ENCODE results near the gene PCID2.
A peak's percentile ranks its signal among the peaks of the same experiment; 100 is the strongest.
"Not testable (repeated sequence)": the region's sequence is repeated elsewhere in the genome, so short reads cannot be mapped to it uniquely, and the experiment has no call there.

The PCID2 gene

GRCh38 chr13:113208421-113209335 is at the start of gene PCID2:
Gene PCID2 (minus strand): TSS chr13:113208669. CDS start chr13:113208634, 35 bp downstream.
- peak; percentile 61 to 86 for DNase-seq (ENCODE audit: extremely low read depth in 1 of 2, low read depth in 1 of 2)

GRCh38 chr13:113257908-113258307 is 49.4 kb upstream of the PCID2 start:
- DNase-seq (ENCODE audit: extremely low read depth in 1 of 2, low read depth in 1 of 2): not testable (repeated sequence)

DNA sequence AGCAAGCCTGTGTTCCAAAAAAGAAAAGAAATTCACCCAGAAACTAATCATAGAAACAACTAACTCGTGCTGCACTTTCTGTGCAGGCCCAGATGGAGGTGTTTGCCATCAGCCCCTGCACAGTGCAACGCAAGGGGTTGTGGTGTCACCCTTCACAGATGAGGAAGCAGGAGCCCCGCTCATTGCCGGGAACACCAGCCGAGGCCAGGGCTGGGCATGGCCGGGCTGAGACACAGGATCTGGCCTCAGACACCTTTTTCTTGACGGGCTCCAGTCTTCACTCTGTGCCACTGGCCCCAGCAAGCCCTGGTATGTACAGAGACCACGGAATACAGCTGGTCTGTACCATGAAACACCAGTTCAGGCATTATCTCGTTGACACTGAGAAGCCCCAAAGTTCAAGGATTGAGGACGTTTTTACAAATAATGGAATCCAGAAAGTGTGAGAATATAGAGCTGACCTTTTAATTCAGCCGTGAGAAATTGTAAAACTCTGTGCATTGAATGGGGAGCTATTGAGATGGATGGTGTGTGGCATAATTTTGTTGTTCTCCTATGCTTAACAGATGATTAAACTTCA is 44.1 kb upstream of the PCID2 start:
- no peak for DNase-seq (ENCODE audit: extremely low read depth in 1 of 2, low read depth in 1 of 2)

- DNase-seq (ENCODE audit: extremely low read depth in 1 of 2, low read depth in 1 of 2): no peak
These were observed 37.7 kb upstream of the PCID2 start for GRCh38 chr13:113245849-113246796.

GRCh38 chr13:113243847-113244246 is 35.4 kb upstream of the PCID2 start:
- no peak for DNase-seq (ENCODE audit: extremely low read depth in 1 of 2, low read depth in 1 of 2)

DNA sequence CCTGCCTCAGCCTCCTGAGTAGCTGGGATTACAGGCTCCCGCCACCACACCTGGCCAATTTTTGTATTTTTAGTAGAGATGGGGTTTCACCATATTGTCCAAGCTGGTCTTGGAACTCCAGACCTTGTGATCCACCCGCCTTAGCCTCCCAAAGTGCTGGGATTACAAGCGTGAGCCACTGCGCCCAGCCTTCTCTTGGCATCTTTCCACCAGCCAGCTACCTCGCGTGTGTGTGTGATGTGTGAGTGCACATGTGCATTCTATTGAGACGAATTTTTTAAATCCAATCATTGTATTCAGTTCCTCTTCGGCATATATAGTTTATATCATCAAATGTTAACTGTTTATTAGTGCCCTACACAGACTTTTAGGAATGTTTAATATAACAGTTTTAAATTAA is 33.2 kb upstream of the PCID2 start:
- not testable (repeated sequence) for DNase-seq (ENCODE audit: extremely low read depth in 1 of 2, low read depth in 1 of 2)

- DNase-seq (ENCODE audit: extremely low read depth in 1 of 2, low read depth in 1 of 2): no peak
These were observed 31.5 kb upstream of the PCID2 start for GRCh38 chr13:113239986-113240385.

DNA sequence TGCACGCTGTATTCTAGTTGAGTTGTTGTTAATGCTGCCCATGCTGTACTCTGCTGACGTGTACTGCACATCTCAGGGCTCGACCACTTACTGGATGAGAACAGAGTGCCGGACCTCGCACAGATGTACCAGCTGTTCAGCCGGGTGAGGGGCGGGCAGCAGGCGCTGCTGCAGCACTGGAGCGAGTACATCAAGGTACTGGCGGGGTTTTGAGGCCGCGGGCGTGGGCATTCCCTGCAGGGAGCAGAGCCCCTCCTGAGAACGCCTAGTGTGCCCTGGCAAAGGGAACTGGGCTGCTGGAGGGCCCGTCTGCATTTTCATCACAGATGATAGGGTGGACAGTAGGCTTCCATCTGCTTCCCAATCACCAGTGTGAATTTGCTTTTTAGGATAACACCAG is 30.9 kb upstream of the PCID2 start:
- DNase-seq (ENCODE audit: extremely low read depth in 1 of 2, low read depth in 1 of 2): no peak

GRCh38 chr13:113238536-113238935 is 30.1 kb upstream of the PCID2 start:
- DNase-seq (ENCODE audit: extremely low read depth in 1 of 2, low read depth in 1 of 2): no peak

GRCh38 chr13:113233101-113233500 is 24.6 kb upstream of the PCID2 start:
- no peak for DNase-seq (ENCODE audit: extremely low read depth in 1 of 2, low read depth in 1 of 2)

DNA sequence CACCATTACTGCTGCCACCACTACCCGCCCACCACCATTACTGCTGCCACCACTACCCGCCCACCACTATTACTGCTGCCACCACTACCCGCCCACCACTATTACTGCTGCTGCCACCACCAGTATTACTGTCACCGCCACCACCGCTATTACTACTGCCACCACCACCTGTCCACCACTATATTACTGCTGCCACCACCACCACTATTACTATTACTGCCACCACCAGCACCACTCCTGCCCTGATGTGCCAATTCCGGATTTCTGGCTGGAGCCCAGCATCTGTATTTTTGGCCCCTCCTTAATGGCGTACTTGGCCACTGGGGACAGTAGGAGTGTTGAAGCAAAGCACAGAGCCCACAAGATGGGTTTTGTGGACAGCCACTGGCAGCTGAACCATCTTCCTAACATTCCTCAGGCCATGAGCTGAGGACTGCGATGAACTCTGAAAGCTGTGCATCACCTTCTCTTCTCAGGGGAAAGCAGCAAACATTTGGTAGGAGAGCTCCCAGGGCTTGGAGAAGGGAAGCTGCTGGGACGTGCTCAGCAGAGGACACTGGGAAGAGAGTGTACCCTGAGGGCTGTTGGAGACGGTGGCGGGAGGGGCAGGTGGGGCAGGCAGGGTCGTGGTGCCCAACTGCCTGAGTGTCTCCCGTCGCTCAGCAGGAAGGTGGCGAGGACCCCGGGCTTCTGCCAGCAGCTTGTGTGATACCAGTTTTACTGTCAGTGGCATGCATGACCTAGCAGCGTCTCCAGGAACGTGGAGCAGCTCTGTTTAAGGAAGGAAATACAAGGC is 23.9 kb upstream of the PCID2 start:
- DNase-seq (ENCODE audit: extremely low read depth in 1 of 2, low read depth in 1 of 2): no peak

DNA sequence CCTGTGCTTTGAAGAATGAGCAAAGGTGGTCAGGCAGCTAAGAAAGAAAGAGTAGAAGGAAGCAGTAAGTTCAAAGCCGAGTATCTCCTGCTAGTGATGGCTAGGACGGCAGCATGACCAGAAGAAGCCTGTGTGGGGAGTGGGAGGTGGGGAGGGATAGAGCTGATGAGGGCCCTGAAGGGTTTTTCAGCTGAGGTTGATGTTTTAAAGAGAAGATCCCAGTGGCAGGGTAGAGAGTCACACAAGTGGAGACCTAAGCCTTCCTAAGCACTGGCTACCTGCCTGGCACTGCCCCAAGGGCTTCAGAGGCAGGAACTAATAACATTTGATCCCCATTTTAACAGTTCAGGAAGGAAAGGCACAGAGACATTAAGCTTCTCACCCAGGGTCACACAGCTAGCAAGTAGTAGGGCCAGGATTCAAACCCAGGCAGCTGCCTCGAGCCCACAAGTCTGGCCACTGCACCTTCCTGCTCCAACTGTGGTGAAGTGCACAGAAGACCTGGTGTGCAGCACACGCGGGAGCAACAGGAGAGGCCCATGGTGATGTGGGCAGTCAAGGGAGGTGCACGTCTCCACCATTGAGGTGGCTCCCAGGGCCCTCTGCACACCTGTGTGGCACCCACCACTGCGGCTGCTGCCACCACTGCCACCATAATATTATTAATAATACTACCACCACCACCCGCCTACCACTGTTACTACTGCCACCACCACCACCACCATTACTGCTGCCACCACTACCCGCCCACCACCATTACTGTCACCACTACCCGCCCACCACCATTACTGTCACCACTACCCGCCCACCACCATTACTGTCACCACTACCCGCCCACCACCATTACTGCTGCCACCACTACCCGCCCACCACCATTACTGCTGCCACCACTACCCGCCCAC is 23.1 kb upstream of the PCID2 start:
- DNase-seq (ENCODE audit: extremely low read depth in 1 of 2, low read depth in 1 of 2): no peak

DNA sequence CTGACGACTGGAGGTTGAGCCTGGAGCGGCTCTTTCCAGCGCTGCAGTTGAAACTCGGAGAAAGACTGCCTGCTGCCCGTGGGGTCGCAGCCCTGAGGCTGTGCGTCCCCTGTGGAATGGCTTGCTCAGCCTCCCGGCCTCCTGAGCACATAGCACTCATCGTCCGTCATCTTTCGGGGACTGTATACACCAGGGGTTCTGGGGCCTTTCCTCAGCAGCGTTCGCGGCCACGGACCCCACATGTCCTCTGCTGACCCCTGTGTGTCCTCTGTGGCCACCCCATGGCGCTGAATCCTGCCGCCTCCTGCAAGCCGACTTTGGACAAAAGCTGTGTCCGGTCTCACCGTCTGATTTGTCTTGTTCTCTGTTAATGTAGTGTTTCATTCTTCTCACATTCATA is 21.3 kb upstream of the PCID2 start:
- DNase-seq (ENCODE audit: extremely low read depth in 1 of 2, low read depth in 1 of 2): no peak

DNA sequence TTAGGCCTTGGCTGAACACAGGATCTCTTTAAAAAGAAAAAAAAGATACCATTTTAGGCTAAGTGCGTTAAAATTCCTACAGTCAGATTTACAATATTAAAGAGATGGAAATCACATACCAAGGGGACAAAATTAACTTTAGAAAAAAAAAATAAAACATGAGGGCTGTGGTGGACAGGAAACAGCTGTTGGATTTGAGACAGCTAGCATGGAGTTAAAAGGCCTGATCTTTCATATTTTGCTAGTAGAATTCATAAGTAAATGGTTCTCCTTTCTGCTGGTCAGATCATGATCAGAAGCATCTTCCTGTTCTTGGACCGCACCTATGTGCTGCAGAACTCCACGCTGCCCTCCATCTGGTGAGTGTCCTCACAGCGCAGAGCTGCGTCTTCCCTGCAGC is 20.7 kb upstream of the PCID2 start:
- no peak for DNase-seq (ENCODE audit: extremely low read depth in 1 of 2, low read depth in 1 of 2)

- no peak for DNase-seq (ENCODE audit: extremely low read depth in 1 of 2, low read depth in 1 of 2)
These were observed 18.5 kb upstream of the PCID2 start for GRCh38 chr13:113226873-113227450.

- no peak for DNase-seq (ENCODE audit: extremely low read depth in 1 of 2, low read depth in 1 of 2)
These were observed 17.0 kb upstream of the PCID2 start for GRCh38 chr13:113225515-113225914.

GRCh38 chr13:113224486-113224885 is 16.0 kb upstream of the PCID2 start:
- DNase-seq (ENCODE audit: extremely low read depth in 1 of 2, low read depth in 1 of 2): no peak

DNA sequence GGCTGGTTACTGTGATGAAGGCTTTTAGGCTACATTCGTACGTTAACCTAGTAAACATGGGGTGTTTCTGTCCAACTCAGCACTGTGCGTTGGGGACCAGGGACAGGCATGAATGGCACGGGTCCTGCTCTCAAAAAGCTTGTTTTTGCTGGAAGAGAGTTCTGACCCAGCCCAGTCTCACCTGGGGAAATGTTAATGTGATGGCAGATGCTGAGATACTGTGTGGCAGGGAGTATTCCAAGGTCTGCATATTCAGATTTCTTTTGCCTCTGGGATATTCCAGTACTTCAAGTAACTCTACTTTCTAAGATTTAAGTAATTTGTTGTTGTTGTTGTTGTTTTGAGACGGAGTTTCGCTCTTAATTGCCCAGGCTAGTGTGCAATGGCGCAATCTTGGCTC is 14.6 kb upstream of the PCID2 start:
- no peak for DNase-seq (ENCODE audit: extremely low read depth in 1 of 2, low read depth in 1 of 2)

DNA sequence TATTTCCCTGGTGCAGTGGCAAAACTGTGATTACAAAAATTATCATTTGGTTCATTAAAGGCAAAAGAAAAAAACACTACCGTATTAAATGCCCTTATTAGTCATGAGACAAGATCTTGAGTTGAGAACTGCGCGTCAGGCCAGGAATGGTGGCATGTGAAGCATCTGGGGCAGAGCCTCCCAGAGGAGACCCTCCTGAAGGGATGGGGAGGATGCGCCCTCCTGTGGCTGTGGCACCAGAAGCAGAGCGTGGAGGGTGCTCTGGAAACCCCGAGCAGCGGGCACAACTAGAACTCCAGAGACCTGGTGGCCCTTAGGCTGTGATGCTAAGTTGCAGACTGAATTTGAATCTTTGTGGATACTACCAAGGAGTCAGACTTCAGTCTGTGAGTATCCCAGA is 12.4 kb upstream of the PCID2 start:
- no peak for DNase-seq (ENCODE audit: extremely low read depth in 1 of 2, low read depth in 1 of 2)

All from activated CD8-positive, alpha-beta memory T cell treated with anti-CD3 and anti-CD28 coated beads for 1 hour (primary cell).